K562 (cell line): ENCODE measurements around the gene ZDHHC14. TPM values are rescaled to one million over a fixed set of nuclear protein-coding genes. Genes with fewer than 3 reads are reported as not detected.
A peak's percentile ranks its signal among the peaks of the same experiment; 100 is the strongest.

Experiments
- ETV6 ChIP-seq, 3 experiments: fragments of 150-350 bp in 1 of 3; sonication (generic) in 1 of 3; formaldehyde crosslinking in 1 of 3; IDR thresholded peaks; 2 replicates each; pipeline versions ENCODE4 v1.6.1 to v1.8.0; 2014 to 2022; ENCODE audit warnings: borderline replicate concordance in 2 of 3, low read depth in 2 of 3, antibody characterized with exemption in 1 of 3, low read length in 1 of 3, mild to moderate bottlenecking in 1 of 3, missing genetic modification reagents in 1 of 3
- ILK ChIP-seq: fragments of 450-650 bp; IDR thresholded peaks from 2 replicates; pipeline ENCODE4 v1.6.1; 2016; ENCODE audit warnings: missing genetic modification characterization, low read depth, mild to moderate bottlenecking, missing compliant biosample characterization, moderate library complexity, borderline replicate concordance
- MAFF ChIP-seq: IDR thresholded peaks from 2 replicates; pipeline ENCODE4 v1.6.1; 2012; ENCODE audit warnings: low read length, improper control_type of control experiment
- MTF1 ChIP-seq: fragments of 250-450 bp; sonication (Bioruptor Pico); IDR thresholded peaks from 2 replicates; pipeline ENCODE4 v1.9.0; 2021; ENCODE audit warnings: moderate library complexity, mild to moderate bottlenecking, inconsistent platforms, borderline replicate concordance
- PPARD ChIP-seq: fragments of 250-450 bp; sonication (Bioruptor Pico); IDR thresholded peaks from 2 replicates; pipeline ENCODE4 v1.8.0; 2022; ENCODE audit warnings: inconsistent platforms, mild to moderate bottlenecking, moderate library complexity
- RAD21 ChIP-seq, 2 experiments: fragments of 250-450 bp in 1 of 2; fragments of 450-650 bp in 1 of 2; sonication (Bioruptor Pico) in 1 of 2; formaldehyde crosslinking in 1 of 2; IDR thresholded peaks in 1 of 2; conservative IDR thresholded peaks in 1 of 2; 2 replicates each; pipeline versions ENCODE4 v1.4.0 to v1.8.0; 2020 to 2022; ENCODE audit warnings: mild to moderate bottlenecking in 2 of 2, moderate library complexity in 1 of 2
- RBM17 ChIP-seq: fragments of 200-400 bp; formaldehyde crosslinking; IDR thresholded peaks from 2 replicates; pipeline ENCODE4 v1.6.1; 2017; ENCODE audit warnings: low read depth, mild to moderate bottlenecking, low read length, borderline replicate concordance
- STAG1 ChIP-seq: sonication (generic); formaldehyde crosslinking; IDR thresholded peaks from 2 replicates; pipeline ENCODE4 v1.5.0; 2020; ENCODE audit warnings: missing genetic modification reagents, borderline replicate concordance
- ZFX ChIP-seq: sonication (generic); formaldehyde crosslinking; IDR thresholded peaks from 2 replicates; pipeline ENCODE4 v1.8.0; 2022; ENCODE audit warnings: mild to moderate bottlenecking, missing genetic modification reagents, moderate library complexity
- ZNF224 ChIP-seq: sonication (generic); formaldehyde crosslinking; IDR thresholded peaks from 2 replicates; pipeline ENCODE4 v1.8.0; 2022; ENCODE audit warnings: mild to moderate bottlenecking, missing genetic modification reagents
- ZNF778 ChIP-seq: fragments of 450-650 bp; formaldehyde crosslinking; IDR thresholded peaks from 2 replicates; pipeline ENCODE4 v1.4.0; 2020; ENCODE audit warnings: mild to moderate bottlenecking, moderate library complexity
- polyA plus RNA-seq, 8 experiments: library from polyadenylated mRNA; depleted of rRNA in 4 of 8; stranded (reverse) in 5 of 8; unstranded in 3 of 8; fragments of >200 nt; fragmentation: Nextera tagmentation in 2 of 8; fragmentation: Illumina TruSeq in 1 of 8; extraction: Ambion mirVana in 2 of 8; extraction: Trizol in 1 of 8; gene quantifications; 2 replicates each; pipeline versions ENCODE4 v1.2.1 to v1.2.3, GENCODE V29; 2011 to 2014; ENCODE audit warnings: inconsistent platforms in 1 of 8, missing spikeins in 1 of 8
- total RNA-seq, 7 experiments: library from RNA; depleted of rRNA in 6 of 7; stranded (reverse); fragments of >200 nt in 6 of 7; fragmentation: Illumina TruSeq in 2 of 7; extraction: Trizol in 2 of 7; gene quantifications; 2 replicates each; pipeline versions ENCODE4 v1.2.1 to v1.2.3, GENCODE V29; 2011 to 2021; ENCODE audit warnings: low replicate concordance in 1 of 7
- TF ChIP-seq, protein P1 (sequence below), 2 experiments: fragments of 450-650 bp in 1 of 2; sonication (generic) in 1 of 2; formaldehyde crosslinking; conservative IDR thresholded peaks; 2 replicates each; pipeline versions ENCODE4 v1.4.0 to v1.8.1; 2020 to 2022; ENCODE audit warnings: mild to moderate bottlenecking in 1 of 2, missing genetic modification reagents in 1 of 2
- TF ChIP-seq, protein P2 (sequence below), 2 experiments: IDR thresholded peaks; 2 replicates each; pipeline ENCODE4 v1.6.1; 2012; ENCODE audit warnings: improper control_type of control experiment in 2 of 2, low read depth in 2 of 2, low read length in 2 of 2, borderline replicate concordance in 1 of 2
- TF ChIP-seq, protein P3 (sequence below): fragments of 250-450 bp; sonication (Bioruptor Pico); IDR thresholded peaks from 2 replicates; pipeline ENCODE4 v1.8.0; 2022; ENCODE audit warnings: moderate library complexity, mild to moderate bottlenecking, inconsistent platforms

Gene ZDHHC14
- total and polyA plus RNA-seq, 9 of the 15 experiments (the other 6 are each of a cell fraction or from before 2014, with no cell fraction given), result 0.92 to 23.1 (median 13.8) TPM

- TF ChIP-seq RBM17 (no peak), ILK (tag) (no peak), ZFX (peak; percentile 85), STAG1 (CRISPR knock-in tag) (no peak), ETV6 (IDR thresholded peaks at IDR 0.05; ENCODE audit: borderline replicate concordance in 1 of 2, low read depth in 2 of 2, low read length in 1 of 2) (no peak), ETV6 (CRISPR knock-in tag; IDR thresholded peaks at IDR 0.05; ENCODE audit: borderline replicate concordance) (no peak), ZNF224 (CRISPR knock-in tag) (no peak), RAD21 (CRISPR knock-in tag; conservative IDR thresholded peaks at IDR 0.05 in 1 of 2, IDR thresholded peaks at IDR 0.05 in 1 of 2) (no peak; a peak in 2 of 4 replicates), MAFF (peak; percentile 79; the same call in 1 of the 2 replicates), PPARD (CRISPR knock-in tag) (no peak), ZNF778 (CRISPR knock-in tag) (no peak), MTF1 (CRISPR knock-in tag) (no peak)
- TF ChIP-seq, protein P1, sequence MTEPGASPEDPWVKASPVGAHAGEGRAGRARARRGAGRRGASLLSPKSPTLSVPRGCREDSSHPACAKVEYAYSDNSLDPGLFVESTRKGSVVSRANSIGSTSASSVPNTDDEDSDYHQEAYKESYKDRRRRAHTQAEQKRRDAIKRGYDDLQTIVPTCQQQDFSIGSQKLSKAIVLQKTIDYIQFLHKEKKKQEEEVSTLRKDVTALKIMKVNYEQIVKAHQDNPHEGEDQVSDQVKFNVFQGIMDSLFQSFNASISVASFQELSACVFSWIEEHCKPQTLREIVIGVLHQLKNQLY (CRISPR knock-in tag; conservative IDR thresholded peaks at IDR 0.05), result no peak; a peak in 1 of 4 replicates
- TF ChIP-seq, protein P2, sequence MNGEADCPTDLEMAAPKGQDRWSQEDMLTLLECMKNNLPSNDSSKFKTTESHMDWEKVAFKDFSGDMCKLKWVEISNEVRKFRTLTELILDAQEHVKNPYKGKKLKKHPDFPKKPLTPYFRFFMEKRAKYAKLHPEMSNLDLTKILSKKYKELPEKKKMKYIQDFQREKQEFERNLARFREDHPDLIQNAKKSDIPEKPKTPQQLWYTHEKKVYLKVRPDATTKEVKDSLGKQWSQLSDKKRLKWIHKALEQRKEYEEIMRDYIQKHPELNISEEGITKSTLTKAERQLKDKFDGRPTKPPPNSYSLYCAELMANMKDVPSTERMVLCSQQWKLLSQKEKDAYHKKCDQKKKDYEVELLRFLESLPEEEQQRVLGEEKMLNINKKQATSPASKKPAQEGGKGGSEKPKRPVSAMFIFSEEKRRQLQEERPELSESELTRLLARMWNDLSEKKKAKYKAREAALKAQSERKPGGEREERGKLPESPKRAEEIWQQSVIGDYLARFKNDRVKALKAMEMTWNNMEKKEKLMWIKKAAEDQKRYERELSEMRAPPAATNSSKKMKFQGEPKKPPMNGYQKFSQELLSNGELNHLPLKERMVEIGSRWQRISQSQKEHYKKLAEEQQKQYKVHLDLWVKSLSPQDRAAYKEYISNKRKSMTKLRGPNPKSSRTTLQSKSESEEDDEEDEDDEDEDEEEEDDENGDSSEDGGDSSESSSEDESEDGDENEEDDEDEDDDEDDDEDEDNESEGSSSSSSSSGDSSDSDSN (IDR thresholded peaks at IDR 0.05; ENCODE audit: borderline replicate concordance in 1 of 2, low read depth in 2 of 2, low read length in 2 of 2), result peak in 1 of 2 experiments; percentile 5; a peak in 1 of 4 replicates
- TF ChIP-seq, protein P3, sequence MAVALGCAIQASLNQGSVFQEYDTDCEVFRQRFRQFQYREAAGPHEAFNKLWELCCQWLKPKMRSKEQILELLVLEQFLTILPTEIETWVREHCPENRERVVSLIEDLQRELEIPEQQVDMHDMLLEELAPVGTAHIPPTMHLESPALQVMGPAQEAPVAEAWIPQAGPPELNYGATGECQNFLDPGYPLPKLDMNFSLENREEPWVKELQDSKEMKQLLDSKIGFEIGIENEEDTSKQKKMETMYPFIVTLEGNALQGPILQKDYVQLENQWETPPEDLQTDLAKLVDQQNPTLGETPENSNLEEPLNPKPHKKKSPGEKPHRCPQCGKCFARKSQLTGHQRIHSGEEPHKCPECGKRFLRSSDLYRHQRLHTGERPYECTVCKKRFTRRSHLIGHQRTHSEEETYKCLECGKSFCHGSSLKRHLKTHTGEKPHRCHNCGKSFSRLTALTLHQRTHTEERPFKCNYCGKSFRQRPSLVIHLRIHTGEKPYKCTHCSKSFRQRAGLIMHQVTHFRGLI (CRISPR knock-in tag), result no peak; the same call in 1 of the 2 replicates
Observed at GRCh38 chr6:157514659-157515496, 133.9 kb downstream of the ZDHHC14 start (continued).
